Measurements from ENCODE around the gene PFKFB2. TPM values are rescaled to one million over a fixed set of nuclear protein-coding genes. Genes with fewer than 3 reads are reported as not detected.

PFKFB2 gene
- total RNA-seq, 6 experiments from 2014 or later, result 2.9 to 6.1 (median 5.1) TPM

DNA sequence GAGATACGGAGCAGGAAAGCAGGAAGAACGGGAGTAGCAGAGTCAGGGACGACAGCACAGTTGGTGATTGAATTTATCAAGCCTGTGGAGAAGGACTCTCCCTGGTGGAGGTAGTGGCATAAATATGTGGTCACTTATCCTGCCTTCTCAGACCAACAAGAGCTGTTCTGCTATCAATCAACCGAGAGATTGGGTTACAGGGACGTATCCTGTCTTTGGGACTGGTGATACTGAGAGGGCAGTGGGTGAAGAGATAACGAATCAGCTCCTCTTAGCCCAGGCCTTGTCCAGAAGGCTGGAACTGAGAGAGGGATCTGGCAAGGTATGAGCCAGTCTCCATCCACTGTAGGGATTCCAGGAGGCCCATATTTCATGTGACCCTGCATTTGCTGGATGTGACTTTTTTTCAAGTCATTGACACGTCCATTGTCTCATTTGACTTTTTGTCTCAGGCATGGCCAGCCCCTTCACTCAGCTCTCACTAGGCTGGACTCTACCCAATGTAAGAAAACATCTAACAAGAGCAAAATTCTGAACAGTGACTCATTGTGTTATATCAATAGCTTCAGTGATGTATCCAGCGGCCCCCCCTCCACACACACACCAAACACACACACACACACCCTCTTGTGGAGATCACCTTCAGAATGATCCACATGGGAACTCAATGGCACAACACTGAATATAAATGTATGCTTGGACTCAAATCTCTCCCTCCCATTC is 31.8 kb upstream of the PFKFB2 start:
- Histone ChIP-seq H3K9me3 (no peaks in the 10 kb centered on the region), H3K4me1 (peaks cover 0 to 10% (median 3%) of the 10 kb centered on the region in 4 donors), H3K36me3 (no peaks in the 10 kb centered on the region), H3K27ac (no peak overlapping the region), H3K27me3 (no peaks in the 10 kb centered on the region), H3K4me3 (no peak overlapping the region)
- DNase-seq, result no peak
- WGBS (ENCODE audit: insufficient coverage, low coverage, low lambda C conversion rate, missing lambda C conversion rate), result 63% methylated on average over 6 of the region's 8 CpGs
- ATAC-seq, result no peak
- TF ChIP-seq, protein P1, sequence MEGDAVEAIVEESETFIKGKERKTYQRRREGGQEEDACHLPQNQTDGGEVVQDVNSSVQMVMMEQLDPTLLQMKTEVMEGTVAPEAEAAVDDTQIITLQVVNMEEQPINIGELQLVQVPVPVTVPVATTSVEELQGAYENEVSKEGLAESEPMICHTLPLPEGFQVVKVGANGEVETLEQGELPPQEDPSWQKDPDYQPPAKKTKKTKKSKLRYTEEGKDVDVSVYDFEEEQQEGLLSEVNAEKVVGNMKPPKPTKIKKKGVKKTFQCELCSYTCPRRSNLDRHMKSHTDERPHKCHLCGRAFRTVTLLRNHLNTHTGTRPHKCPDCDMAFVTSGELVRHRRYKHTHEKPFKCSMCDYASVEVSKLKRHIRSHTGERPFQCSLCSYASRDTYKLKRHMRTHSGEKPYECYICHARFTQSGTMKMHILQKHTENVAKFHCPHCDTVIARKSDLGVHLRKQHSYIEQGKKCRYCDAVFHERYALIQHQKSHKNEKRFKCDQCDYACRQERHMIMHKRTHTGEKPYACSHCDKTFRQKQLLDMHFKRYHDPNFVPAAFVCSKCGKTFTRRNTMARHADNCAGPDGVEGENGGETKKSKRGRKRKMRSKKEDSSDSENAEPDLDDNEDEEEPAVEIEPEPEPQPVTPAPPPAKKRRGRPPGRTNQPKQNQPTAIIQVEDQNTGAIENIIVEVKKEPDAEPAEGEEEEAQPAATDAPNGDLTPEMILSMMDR (IDR thresholded peaks at IDR 0.05), result no peak
- TF ChIP-seq POLR2A (IDR thresholded peaks at IDR 0.05), result no peak
- intact Hi-C loops (cut with DNase I), result no loop called here

DNA sequence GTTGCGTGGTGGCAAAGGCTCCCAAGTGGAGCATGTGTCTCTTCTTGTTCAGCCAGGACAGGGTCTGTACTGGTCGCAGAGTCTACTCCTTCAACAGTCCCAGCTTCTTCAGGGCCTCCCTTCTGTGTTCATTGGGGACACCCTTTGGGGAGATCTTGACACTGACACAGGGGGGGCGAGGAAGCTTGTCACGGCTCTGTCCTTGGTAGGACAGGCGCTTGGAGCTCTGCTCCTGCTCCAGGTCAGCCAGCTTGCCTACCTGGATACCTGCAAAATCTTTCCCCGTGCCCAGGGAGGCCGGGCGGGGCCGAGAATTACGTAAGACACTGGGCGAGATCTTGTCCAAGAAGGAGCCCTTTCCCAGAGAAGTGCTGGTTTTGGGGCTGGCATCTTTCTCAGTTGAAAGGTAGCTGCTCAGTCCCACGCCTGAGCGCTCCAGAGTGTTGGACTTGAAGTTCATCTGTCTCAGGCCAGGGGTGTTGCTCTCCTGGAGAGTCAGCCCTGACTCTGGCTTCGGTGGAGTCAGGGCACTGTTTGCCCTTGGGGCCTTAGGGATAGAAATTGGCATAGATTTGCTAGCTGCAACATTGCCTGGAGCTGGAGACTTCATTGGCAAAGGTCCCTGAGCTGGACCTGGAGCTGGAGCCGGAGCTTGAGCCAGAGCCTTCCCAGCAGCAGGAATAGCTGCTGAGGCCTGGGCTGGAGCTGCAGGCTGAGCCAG is 31.0 kb upstream of the PFKFB2 start:
- 72% methylated on average over 3 of the region's 15 CpGs for WGBS (ENCODE audit: insufficient coverage, low coverage, low lambda C conversion rate, missing lambda C conversion rate)
- Histone ChIP-seq H3K4me3 (no peak overlapping the region), H3K4me1 (peaks cover 0 to 10% (median 3%) of the 10 kb centered on the region in 4 donors), H3K27ac (no peak overlapping the region), H3K9me3 (no peaks in the 10 kb centered on the region), H3K36me3 (no peaks in the 10 kb centered on the region), H3K27me3 (no peaks in the 10 kb centered on the region)
- intact Hi-C loops (cut with DNase I), result no loop called here
- TF ChIP-seq, protein P1 (IDR thresholded peaks at IDR 0.05), result no peak
- no peak for TF ChIP-seq POLR2A (IDR thresholded peaks at IDR 0.05)
- ATAC-seq (peak in 1 of 4 donors; percentile 11), DNase-seq (no peak)

DNA sequence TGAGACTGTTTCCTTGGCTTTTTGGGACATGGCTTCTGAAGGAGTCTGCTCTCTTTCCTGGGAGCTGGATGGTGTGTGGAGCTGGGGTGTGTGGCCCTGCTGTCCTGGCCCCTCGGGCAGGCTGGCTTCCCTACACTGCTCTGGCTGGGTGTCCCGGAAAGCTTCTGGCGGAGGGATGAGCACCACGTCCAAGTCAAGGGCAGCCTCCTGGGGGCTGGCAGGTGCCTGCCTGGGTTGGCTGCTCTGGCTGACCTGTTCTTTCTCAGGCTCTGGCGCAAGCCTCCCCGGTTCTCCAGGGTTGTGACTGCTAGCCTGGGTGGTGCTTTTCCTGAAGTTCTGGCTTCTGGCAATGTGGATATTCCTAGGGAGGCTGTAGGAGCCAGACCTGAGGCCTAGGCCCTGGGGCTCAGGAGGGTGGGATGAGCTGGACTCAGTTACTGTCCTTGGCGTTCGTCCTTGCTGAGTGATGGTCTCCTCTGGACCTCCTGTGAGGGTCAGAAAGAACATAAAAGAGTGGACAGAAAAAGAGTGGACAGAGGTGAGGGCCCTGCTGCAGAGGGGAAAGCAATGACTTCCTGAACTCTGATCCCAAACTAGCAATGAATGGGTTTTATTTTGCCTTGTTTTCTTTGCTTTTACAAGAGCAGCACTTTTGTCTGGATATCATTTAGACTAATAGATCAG is 29.9 kb upstream of the PFKFB2 start:
- Histone ChIP-seq H3K4me1 (peaks cover 0 to 10% (median 3%) of the 10 kb centered on the region in 4 donors), H3K4me3 (no peak overlapping the region), H3K36me3 (no peaks in the 10 kb centered on the region), H3K27ac (no peak overlapping the region), H3K27me3 (no peaks in the 10 kb centered on the region), H3K9me3 (no peaks in the 10 kb centered on the region)
- intact Hi-C loops (cut with DNase I), result no loop called here
- TF ChIP-seq POLR2A (IDR thresholded peaks at IDR 0.05), result no peak
- TF ChIP-seq, protein P1 (IDR thresholded peaks at IDR 0.05), result no peak
- WGBS (ENCODE audit: insufficient coverage, low coverage, low lambda C conversion rate, missing lambda C conversion rate), result 100% methylated on average over 2 of the region's 8 CpGs
- ATAC-seq (no peak), DNase-seq (no peak)

DNA sequence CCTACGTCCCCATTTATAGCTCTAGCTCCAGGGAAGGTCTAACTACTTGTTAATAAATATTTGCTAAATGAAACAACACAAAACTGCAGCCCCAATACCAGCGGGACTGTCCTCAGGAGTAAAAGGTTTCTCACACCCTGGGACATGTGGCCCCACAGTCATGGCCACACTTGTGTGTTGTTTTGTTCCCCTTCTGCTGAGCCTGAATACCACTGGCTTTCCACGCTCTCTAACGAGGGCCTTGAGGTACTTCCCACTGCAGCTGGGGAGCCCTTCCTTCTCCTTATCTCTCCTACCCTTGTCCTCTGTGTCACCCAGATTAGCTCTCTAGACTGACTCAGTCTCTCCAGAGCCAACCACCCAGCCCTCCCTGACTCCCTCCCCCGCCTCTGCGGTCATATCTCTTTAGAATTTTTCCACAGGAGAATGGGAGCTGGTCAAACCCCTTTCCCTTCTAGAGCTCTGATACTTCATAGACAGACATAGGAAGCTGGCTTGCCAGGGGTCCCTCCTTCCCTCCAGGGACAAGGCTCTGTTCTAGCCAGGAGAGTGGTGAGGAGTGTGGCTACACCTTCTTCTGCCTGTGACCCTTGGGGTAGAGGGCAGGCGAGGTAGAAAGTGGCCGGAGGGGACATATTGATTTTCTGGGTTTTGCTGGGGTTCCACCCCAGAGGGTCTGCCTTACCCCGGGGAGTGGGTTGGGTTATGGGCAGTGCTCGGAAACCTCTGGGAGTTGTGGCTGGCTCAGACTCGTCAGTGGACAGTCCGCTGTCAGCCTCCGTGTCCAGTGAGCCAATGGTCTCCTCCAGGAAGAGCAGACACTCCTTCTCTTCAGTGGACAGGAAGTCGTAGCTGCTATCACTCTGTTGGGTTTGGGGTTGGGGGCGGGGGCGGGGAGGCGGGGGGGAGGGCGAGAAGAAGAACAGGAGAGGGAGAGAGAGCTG is 28.6 kb upstream of the PFKFB2 start:
- ATAC-seq, result peak; percentile 4 to 50 (median 48)
- no peak overlapping the region for H3K4me3 ChIP-seq
- H3K4me1 ChIP-seq, result peaks cover 0 to 10% (median 3%) of the 10 kb centered on the region in 4 donors
- DNase-seq, result no peak
- no peaks in the 10 kb centered on the region for H3K9me3 ChIP-seq
- H3K27ac ChIP-seq, result peak overlapping the region in 1 of 3 donors; percentile 20
- H3K27me3 ChIP-seq, result no peaks in the 10 kb centered on the region
- intact Hi-C loops (cut with DNase I), result no loop called here
- H3K36me3 ChIP-seq, result no peaks in the 10 kb centered on the region
- TF ChIP-seq, protein P1 (IDR thresholded peaks at IDR 0.05), result no peak
- TF ChIP-seq POLR2A (IDR thresholded peaks at IDR 0.05), result no peak
- WGBS (ENCODE audit: insufficient coverage, low coverage, low lambda C conversion rate, missing lambda C conversion rate), result 50% methylated on average over 15 of the region's 18 CpGs
